K562 (cell line): Measurements from ENCODE around the gene KCP.

Experiments used
- ATF2 ChIP-seq: sonication (generic); formaldehyde crosslinking; IDR thresholded peaks from 2 replicates; pipeline ENCODE4 v1.8.1; 2022; ENCODE audit warnings: missing genetic modification reagents
- EP300 ChIP-seq: IDR thresholded peaks from 2 replicates; pipeline ENCODE4 v1.6.1; 2012; ENCODE audit warnings: low read length, improper control_type of control experiment
- FIP1L1 ChIP-seq: fragments of 200-400 bp; formaldehyde crosslinking; IDR thresholded peaks from 2 replicates; pipeline ENCODE4 v1.6.1; 2018; ENCODE audit warnings: mild to moderate bottlenecking, low read depth, low read length; ENCODE audit not compliant: poor library complexity, severe bottlenecking
- HNRNPLL ChIP-seq: fragments of 200-400 bp; formaldehyde crosslinking; IDR thresholded peaks from 2 replicates; pipeline ENCODE4 v1.6.1; 2017; ENCODE audit warnings: low read length, low read depth, mild to moderate bottlenecking; ENCODE audit not compliant: poor library complexity, severe bottlenecking
- MYNN ChIP-seq, 2 experiments: sonication (generic); formaldehyde crosslinking in 1 of 2; IDR thresholded peaks; 2 replicates each; pipeline versions ENCODE4 v1.5.0 to v1.6.1; 2016 to 2020; ENCODE audit warnings: antibody characterized with exemption in 1 of 2, missing genetic modification reagents in 1 of 2
- POLR2A ChIP-seq: fragments of 450-650 bp; conservative IDR thresholded peaks from 2 replicates; pipeline ENCODE4 v1.6.1; 2016
- RAD21 ChIP-seq, 2 experiments: fragments of 250-450 bp in 1 of 2; fragments of 450-650 bp in 1 of 2; sonication (Bioruptor Pico) in 1 of 2; formaldehyde crosslinking in 1 of 2; IDR thresholded peaks in 1 of 2; conservative IDR thresholded peaks in 1 of 2; 2 replicates each; pipeline versions ENCODE4 v1.4.0 to v1.8.0; 2020 to 2022; ENCODE audit warnings: mild to moderate bottlenecking in 2 of 2, moderate library complexity in 1 of 2
- SETDB1 ChIP-seq: IDR thresholded peaks from one replicate; pipeline ENCODE4 v1.6.1; 2012; ENCODE audit warnings: low read length, control low read depth, inconsistent platforms
- TCF7 ChIP-seq: sonication (generic); IDR thresholded peaks from 2 replicates; pipeline ENCODE4 v1.6.1; 2016; ENCODE audit warnings: antibody characterized with exemption, borderline replicate concordance
- ZFX ChIP-seq: sonication (generic); formaldehyde crosslinking; IDR thresholded peaks from 2 replicates; pipeline ENCODE4 v1.8.0; 2022; ENCODE audit warnings: mild to moderate bottlenecking, missing genetic modification reagents, moderate library complexity
- ZNF146 ChIP-seq: IDR thresholded peaks from one replicate; pipeline ENCODE4 v1.6.1; 2018; ENCODE audit warnings: missing compliant biosample characterization; ENCODE audit not compliant: unreplicated experiment
- ZNF589 ChIP-seq: fragments of 200-800 bp; sonication (Bioruptor generic); IDR thresholded peaks from 2 replicates; pipeline ENCODE4 v1.6.1; 2016; ENCODE audit warnings: low read depth, missing genetic modification characterization, missing compliant biosample characterization
- TF ChIP-seq, protein P1 (sequence below), 3 experiments: IDR thresholded peaks in 2 of 3; conservative IDR thresholded peaks in 1 of 3; 2 replicates each; pipeline ENCODE4 v1.5.1; 2011 to 2012; ENCODE audit warnings: low read length in 3 of 3, mild to moderate bottlenecking in 3 of 3, control low read depth in 2 of 3, improper control_type of control experiment in 1 of 3, inconsistent platforms in 1 of 3, low read depth in 1 of 3, mixed read lengths in 1 of 3, moderate library complexity in 1 of 3; ENCODE audit not compliant: insufficient read depth in 2 of 3
- TF ChIP-seq, protein P2 (sequence below), 2 experiments: fragments of 450-650 bp; formaldehyde crosslinking in 1 of 2; IDR thresholded peaks; 2 replicates each; pipeline versions ENCODE4 v1.4.0 to v1.6.1; 2014 to 2020; ENCODE audit warnings: mild to moderate bottlenecking in 2 of 2, borderline replicate concordance in 1 of 2, low read depth in 1 of 2

GRCh38 chr7:128833148-128833945 is 77.2 kb downstream of the KCP start:
- TF ChIP-seq, protein P1, sequence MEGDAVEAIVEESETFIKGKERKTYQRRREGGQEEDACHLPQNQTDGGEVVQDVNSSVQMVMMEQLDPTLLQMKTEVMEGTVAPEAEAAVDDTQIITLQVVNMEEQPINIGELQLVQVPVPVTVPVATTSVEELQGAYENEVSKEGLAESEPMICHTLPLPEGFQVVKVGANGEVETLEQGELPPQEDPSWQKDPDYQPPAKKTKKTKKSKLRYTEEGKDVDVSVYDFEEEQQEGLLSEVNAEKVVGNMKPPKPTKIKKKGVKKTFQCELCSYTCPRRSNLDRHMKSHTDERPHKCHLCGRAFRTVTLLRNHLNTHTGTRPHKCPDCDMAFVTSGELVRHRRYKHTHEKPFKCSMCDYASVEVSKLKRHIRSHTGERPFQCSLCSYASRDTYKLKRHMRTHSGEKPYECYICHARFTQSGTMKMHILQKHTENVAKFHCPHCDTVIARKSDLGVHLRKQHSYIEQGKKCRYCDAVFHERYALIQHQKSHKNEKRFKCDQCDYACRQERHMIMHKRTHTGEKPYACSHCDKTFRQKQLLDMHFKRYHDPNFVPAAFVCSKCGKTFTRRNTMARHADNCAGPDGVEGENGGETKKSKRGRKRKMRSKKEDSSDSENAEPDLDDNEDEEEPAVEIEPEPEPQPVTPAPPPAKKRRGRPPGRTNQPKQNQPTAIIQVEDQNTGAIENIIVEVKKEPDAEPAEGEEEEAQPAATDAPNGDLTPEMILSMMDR (IDR thresholded peaks at IDR 0.05 in 2 of 3, conservative IDR thresholded peaks at IDR 0.05 in 1 of 3; ENCODE audit: insufficient read depth in 2 of 3, low read depth in 1 of 3, low read length in 3 of 3), result no peak; a peak in 1 of 6 replicates
- no peak for TF ChIP-seq POLR2A
- no peak for TF ChIP-seq MYNN (IDR thresholded peaks at IDR 0.05)
- no peak for TF ChIP-seq MYNN (CRISPR knock-in tag; IDR thresholded peaks at IDR 0.05)
- TF ChIP-seq HNRNPLL, result peak; percentile 15
- TF ChIP-seq, protein P2, sequence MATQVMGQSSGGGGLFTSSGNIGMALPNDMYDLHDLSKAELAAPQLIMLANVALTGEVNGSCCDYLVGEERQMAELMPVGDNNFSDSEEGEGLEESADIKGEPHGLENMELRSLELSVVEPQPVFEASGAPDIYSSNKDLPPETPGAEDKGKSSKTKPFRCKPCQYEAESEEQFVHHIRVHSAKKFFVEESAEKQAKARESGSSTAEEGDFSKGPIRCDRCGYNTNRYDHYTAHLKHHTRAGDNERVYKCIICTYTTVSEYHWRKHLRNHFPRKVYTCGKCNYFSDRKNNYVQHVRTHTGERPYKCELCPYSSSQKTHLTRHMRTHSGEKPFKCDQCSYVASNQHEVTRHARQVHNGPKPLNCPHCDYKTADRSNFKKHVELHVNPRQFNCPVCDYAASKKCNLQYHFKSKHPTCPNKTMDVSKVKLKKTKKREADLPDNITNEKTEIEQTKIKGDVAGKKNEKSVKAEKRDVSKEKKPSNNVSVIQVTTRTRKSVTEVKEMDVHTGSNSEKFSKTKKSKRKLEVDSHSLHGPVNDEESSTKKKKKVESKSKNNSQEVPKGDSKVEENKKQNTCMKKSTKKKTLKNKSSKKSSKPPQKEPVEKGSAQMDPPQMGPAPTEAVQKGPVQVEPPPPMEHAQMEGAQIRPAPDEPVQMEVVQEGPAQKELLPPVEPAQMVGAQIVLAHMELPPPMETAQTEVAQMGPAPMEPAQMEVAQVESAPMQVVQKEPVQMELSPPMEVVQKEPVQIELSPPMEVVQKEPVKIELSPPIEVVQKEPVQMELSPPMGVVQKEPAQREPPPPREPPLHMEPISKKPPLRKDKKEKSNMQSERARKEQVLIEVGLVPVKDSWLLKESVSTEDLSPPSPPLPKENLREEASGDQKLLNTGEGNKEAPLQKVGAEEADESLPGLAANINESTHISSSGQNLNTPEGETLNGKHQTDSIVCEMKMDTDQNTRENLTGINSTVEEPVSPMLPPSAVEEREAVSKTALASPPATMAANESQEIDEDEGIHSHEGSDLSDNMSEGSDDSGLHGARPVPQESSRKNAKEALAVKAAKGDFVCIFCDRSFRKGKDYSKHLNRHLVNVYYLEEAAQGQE (IDR thresholded peaks at IDR 0.05; ENCODE audit: borderline replicate concordance), result no peak
- TF ChIP-seq, protein P2 (CRISPR knock-in tag; IDR thresholded peaks at IDR 0.05; ENCODE audit: low read depth), result no peak
- no peak for TF ChIP-seq TCF7
- TF ChIP-seq SETDB1, result no peak
- no peak for TF ChIP-seq ATF2
- no peak for TF ChIP-seq ZNF146 (CRISPR knock-in tag)
- no peak for TF ChIP-seq EP300
- no peak for TF ChIP-seq RAD21 (CRISPR knock-in tag; conservative IDR thresholded peaks at IDR 0.05 in 1 of 2, IDR thresholded peaks at IDR 0.05 in 1 of 2)
- no peak for TF ChIP-seq ZNF589
- no peak for TF ChIP-seq ZFX
- TF ChIP-seq FIP1L1, result no peak
